Progenitor cell of endocrine pancreas (in vitro differentiated cells): Measurements from ENCODE around the gene SRSF2. TPM values are rescaled to one million over a fixed set of nuclear protein-coding genes. Genes with fewer than 3 reads are reported as not detected.
A peak's percentile ranks its signal among the peaks of the same experiment; 100 is the strongest.
"Not testable (repeated sequence)": the region's sequence is repeated elsewhere in the genome, so short reads cannot be mapped to it uniquely, and the experiment has no call there.

Experiments
- DNase-seq: peaks from one replicate; pipeline ENCODE4 v3.0.0; 2021; ENCODE audit warnings: low spot score; ENCODE audit not compliant: unreplicated experiment
- H3K27ac Mint-ChIP-seq: 2 replicates; pipeline ENCODE4 v1.8.0; 2021; ENCODE audit warnings: mild to moderate bottlenecking, moderate library complexity, mixed read lengths
- H3K27me3 Mint-ChIP-seq: 2 replicates; pipeline ENCODE4 v1.8.0; 2021; ENCODE audit warnings: mixed read lengths
- H3K36me3 Mint-ChIP-seq: 2 replicates; pipeline ENCODE4 v1.8.0; 2022; ENCODE audit warnings: mixed read lengths; ENCODE audit not compliant: insufficient read depth
- H3K4me1 Mint-ChIP-seq: 2 replicates; pipeline ENCODE4 v1.8.0; 2021; ENCODE audit warnings: low read depth, mixed read lengths
- H3K4me3 Mint-ChIP-seq: 2 replicates; pipeline ENCODE4 v1.8.0; 2021; ENCODE audit warnings: low read depth, mild to moderate bottlenecking, moderate library complexity, mixed read lengths
- H3K9me3 Mint-ChIP-seq: 2 replicates; pipeline ENCODE4 v1.8.0; 2021; ENCODE audit warnings: low read depth, mixed read lengths
- CTCF ChIP-seq: fragments of 200-600 bp; sonication (generic); IDR thresholded peaks from one replicate; pipeline ENCODE4 v1.5.0; 2021; ENCODE audit warnings: antibody characterized with exemption, mild to moderate bottlenecking; ENCODE audit not compliant: unreplicated experiment
- total RNA-seq: library from RNA; stranded (reverse); gene quantifications from 2 replicates; pipeline ENCODE4 v1.2.1, GENCODE V29; 2021

Gene SRSF2
- total RNA-seq, 1 donor from 2014 or later: 265 TPM

GRCh38 chr17:76713765-76714164 is 23.4 kb downstream of the SRSF2 start:
- TF ChIP-seq CTCF: no peak
- Mint-ChIP-seq H3K4me1 (peaks cover 19% of the 10 kb centered on the region), H3K4me3 (no peak overlapping the region)

GRCh38 chr17:76712321-76712720 is 24.8 kb downstream of the SRSF2 start:
- not testable (repeated sequence) for H3K4me3 Mint-ChIP-seq, H3K27ac Mint-ChIP-seq, DNase-seq, H3K36me3 Mint-ChIP-seq, H3K9me3 Mint-ChIP-seq, H3K27me3 Mint-ChIP-seq
- H3K4me1 Mint-ChIP-seq: peaks cover 31% of the 10 kb centered on the region

More at GRCh38 chr17:76713765-76714164, 23.4 kb downstream of the SRSF2 start:
- Mint-ChIP-seq H3K27me3 (no peaks in the 10 kb centered on the region), H3K27ac (no peak overlapping the region), H3K9me3 (no peaks in the 10 kb centered on the region), H3K36me3 (peaks cover 11% of the 10 kb centered on the region)
- DNase-seq: no peak

GRCh38 chr17:76710863-76711611 is 26.1 kb downstream of the SRSF2 start, which contains the start of gene MXRA7:
TSS of gene MXRA7 (minus strand) at chr17:76710965. CDS start at chr17:76710946, 19 bp downstream.
- Mint-ChIP-seq H3K4me3 (peak within 1 kb of the TSS; percentile 90), H3K36me3 (peaks cover 9% of the 10 kb centered on the region), H3K27me3 (no peaks in the 10 kb centered on the region), H3K4me1 (peaks cover 31% of the 10 kb centered on the region), H3K27ac (peak within 1 kb of the TSS; percentile 98), H3K9me3 (no peaks in the 10 kb centered on the region)
- TF ChIP-seq CTCF: no peak
- DNase-seq: peak; percentile 65

- Mint-ChIP-seq H3K4me3 (peak overlapping the region; percentile 90), H3K27ac (peak overlapping the region; percentile 98), H3K4me1 (peaks cover 31% of the 10 kb centered on the region)
- H3K36me3 Mint-ChIP-seq, H3K9me3 Mint-ChIP-seq, H3K27me3 Mint-ChIP-seq, DNase-seq: not testable (repeated sequence)
Measured at GRCh38 chr17:76709951-76710862, 26.9 kb downstream of the SRSF2 start.

GRCh38 chr17:76709077-76709950 is 27.8 kb downstream of the SRSF2 start:
- H3K9me3 Mint-ChIP-seq: no peaks in the 10 kb centered on the region
- no peak for TF ChIP-seq CTCF
- H3K4me1 Mint-ChIP-seq: peaks cover 31% of the 10 kb centered on the region
- H3K4me3 Mint-ChIP-seq: peak overlapping the region; percentile 90
- DNase-seq: peak; percentile 17
- no peaks in the 10 kb centered on the region for H3K27me3 Mint-ChIP-seq
- H3K27ac Mint-ChIP-seq: peak overlapping the region; percentile 98
- peaks cover 7% of the 10 kb centered on the region for H3K36me3 Mint-ChIP-seq
